ENCODE data around the gene LILRA5.

DNA sequence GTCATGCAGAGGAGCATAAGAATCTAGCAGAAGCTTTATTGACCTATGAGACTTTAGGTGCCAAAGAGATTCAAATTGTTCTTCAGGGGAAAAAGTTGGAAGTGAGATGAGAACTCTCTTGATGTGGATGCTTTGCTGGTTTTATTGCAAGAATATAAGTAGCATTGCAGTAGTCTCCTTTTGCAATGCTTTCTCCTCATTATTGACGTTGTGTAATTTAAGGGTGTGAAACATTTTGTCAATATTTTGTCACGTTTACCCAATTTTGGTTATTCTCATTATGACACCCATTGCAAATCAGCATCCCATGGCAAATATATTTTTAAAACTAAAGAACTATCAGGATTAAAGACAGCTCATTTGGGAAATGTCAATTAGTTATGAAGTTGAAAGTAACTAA, 44.0 kb downstream of the LILRA5 start:
- TF ChIP-seq, protein P1, sequence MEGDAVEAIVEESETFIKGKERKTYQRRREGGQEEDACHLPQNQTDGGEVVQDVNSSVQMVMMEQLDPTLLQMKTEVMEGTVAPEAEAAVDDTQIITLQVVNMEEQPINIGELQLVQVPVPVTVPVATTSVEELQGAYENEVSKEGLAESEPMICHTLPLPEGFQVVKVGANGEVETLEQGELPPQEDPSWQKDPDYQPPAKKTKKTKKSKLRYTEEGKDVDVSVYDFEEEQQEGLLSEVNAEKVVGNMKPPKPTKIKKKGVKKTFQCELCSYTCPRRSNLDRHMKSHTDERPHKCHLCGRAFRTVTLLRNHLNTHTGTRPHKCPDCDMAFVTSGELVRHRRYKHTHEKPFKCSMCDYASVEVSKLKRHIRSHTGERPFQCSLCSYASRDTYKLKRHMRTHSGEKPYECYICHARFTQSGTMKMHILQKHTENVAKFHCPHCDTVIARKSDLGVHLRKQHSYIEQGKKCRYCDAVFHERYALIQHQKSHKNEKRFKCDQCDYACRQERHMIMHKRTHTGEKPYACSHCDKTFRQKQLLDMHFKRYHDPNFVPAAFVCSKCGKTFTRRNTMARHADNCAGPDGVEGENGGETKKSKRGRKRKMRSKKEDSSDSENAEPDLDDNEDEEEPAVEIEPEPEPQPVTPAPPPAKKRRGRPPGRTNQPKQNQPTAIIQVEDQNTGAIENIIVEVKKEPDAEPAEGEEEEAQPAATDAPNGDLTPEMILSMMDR (optimal IDR thresholded peaks at IDR 0.05 in 1 of 3, IDR thresholded peaks at IDR 0.05 in 1 of 3, conservative IDR thresholded peaks at IDR 0.05 in 1 of 3; ENCODE audit: extremely low read depth in 1 of 3, insufficient read depth in 2 of 3, low read length in 3 of 3), result no peak
- no peak for TF ChIP-seq EZH2 (IDR thresholded peaks at IDR 0.05; ENCODE audit: low read length)
